ENCODE measurements around the gene ZNF217.
A peak's percentile ranks its signal among the peaks of the same experiment; 100 is the strongest.

Gene ZNF217

GRCh38 chr20:53517146-53517545, 76.5 kb downstream of the ZNF217 start:
- DNase-seq (ENCODE audit: low spot score), result peak; percentile 81
- ATAC-seq (ENCODE audit: low read depth), result peak; percentile 13; the same call in 1 of the 3 replicates
- Histone ChIP-seq H3K4me1 (ENCODE audit: insufficient read depth, poor library complexity, severe bottlenecking) (no peaks in the 10 kb centered on the region), H3K27me3 (ENCODE audit: insufficient read depth, poor library complexity, severe bottlenecking) (no peaks in the 10 kb centered on the region), H3K4me3 (ENCODE audit: severe bottlenecking) (no peak overlapping the region), H3K9me3 (ENCODE audit: severe bottlenecking) (no peaks in the 10 kb centered on the region), H3K36me3 (ENCODE audit: low read depth) (no peaks in the 10 kb centered on the region), H3K27ac (ENCODE audit: poor library complexity, severe bottlenecking) (no peak overlapping the region)
- no peak for TF ChIP-seq CTCF (IDR thresholded peaks at IDR 0.05; ENCODE audit: poor library complexity, severe bottlenecking)

Measured in RWPE2 (cell line).